ENCODE results near the gene ADAD2.

The ADAD2 gene

GRCh38 chr16:84176192-84177053, 14.5 kb upstream of the ADAD2 start:
- DNase-seq (ENCODE audit: low read depth), result no peak

DNA sequence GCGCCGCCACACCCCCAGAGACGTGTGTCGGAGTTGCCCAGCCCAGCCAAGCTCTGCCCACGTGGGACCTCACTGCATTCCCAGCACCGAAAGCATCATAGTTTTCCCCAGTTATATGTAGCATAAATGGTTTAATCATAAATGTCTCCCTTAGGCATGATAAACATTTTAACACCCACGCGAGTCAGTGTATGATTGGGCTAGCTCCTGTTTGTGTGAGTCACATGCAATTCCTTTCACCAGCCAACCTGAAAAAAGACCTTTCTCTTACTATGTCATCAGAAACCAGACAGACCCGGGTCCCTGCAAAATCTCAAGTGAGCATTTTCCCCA, 13.2 kb upstream of the ADAD2 start:
- DNase-seq (ENCODE audit: low read depth), result no peak

DNA sequence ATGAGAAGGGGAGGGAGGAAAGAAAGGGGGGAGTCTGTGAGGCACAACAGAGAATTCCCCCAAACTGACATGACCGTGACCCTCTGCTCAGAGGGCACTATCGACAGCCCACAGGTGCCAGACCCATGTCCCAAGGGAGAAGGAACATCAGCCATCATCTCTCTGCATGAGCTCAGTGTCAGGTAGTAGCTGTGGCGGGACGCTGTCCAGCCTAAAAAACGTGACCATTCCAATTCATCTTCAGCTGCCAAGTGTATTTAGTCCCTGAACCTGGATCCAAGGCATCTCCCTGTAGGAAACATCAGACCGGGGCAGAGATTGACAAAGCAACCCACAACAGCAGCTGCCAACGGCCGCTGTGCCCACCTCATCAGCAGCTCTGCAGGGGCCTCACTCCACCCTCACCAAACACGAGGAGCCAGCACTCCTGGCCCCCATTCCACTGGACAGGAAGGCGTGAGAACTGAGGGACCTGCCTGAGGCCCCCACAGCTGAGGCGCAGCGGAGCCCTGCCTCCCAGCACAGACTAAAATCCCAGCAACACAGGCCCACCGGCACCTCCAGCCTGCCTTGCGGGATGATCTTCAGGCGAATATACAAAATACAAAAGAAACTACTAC, 12.7 kb upstream of the ADAD2 start:
- DNase-seq (ENCODE audit: low read depth), result no peak

GRCh38 chr16:84178892-84179611, 11.9 kb upstream of the ADAD2 start:
- DNase-seq (ENCODE audit: low read depth), result no peak

DNA sequence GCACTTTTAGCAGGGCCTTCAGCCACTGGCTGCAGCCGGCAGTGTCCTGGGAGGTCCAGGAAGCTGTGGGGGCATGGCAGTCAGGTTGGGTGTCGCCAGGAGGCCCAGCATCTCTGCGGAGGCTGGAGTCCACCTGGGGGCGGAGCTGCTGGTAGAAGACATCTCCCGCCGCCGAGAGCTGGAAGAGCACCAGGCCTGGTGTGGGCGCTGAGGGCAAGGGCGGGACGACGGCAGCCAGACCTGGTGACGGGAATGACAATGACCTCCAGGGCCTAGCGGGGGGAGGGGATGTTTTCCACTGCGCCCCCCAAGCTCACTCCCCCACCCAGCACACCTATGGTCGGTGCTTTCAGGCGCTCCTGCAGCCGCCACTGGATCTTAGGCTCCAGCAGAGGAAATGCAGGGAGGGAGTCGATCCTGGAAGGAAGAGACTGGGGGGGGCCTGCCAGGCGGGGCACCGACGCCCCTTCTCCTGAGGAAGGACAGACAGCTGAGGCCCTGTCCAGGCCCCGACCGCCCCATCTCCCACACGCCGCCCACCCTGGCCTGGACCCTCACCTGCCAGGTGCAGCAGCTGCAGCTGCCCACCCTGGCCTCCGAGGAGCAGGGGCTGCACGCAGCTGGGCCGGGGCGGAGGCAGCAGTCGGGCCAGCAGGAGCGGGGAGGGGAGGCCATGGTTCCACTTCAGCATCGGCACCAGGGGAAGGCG, 11.2 kb upstream of the ADAD2 start:
- DNase-seq (ENCODE audit: low read depth), result no peak

- DNase-seq (ENCODE audit: low read depth), result no peak
These were observed 10.3 kb upstream of the ADAD2 start for GRCh38 chr16:84180519-84181140.

GRCh38 chr16:84181144-84181915, 9.6 kb upstream of the ADAD2 start:
- DNase-seq (ENCODE audit: low read depth), result no peak

GRCh38 chr16:84182104-84182503, 8.9 kb upstream of the ADAD2 start:
- DNase-seq (ENCODE audit: low read depth), result no peak

DNA sequence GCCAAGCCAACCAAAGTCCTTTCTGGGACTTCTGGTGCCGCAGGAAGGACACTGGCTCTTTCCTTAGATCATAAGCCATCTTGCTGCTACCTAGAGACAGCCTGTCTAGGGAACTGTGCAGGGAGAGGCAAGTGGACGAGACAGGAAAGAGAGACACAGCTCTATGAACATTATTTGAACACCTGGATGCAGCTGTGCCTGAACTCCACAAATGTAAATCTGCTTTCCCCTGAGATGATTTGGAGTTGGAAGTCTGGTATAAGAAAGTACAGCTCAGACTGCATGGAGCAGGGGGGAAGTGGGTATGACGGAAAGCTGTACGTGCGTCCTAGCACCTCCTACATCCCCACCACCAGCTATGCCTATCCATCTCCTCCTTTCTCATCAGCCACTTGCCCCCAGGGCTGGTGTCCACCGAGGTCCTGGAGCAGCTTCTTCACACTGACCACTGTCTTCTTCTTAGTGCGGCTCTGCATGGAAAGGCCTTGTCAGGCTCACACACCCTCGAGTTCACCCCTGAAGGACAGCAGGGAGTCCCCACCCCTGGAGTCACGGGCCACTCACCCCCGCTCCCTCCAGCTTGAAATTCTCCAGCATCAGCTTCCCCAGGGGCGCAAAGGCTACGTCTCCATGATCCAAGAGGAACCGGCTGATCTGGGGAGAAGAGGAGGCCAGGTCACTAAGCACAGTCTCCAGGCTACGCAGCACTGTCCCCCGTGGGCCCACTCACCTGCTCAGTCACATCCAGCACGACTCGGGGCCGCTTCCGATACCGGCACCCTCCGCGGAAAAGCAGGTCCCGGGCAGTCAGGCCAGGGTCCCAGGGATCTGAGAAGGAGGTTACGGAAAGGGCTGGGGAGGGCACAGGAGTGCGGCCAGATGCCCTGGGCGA, 8.0 kb upstream of the ADAD2 start:
- no peak for DNase-seq (ENCODE audit: low read depth)

DNA sequence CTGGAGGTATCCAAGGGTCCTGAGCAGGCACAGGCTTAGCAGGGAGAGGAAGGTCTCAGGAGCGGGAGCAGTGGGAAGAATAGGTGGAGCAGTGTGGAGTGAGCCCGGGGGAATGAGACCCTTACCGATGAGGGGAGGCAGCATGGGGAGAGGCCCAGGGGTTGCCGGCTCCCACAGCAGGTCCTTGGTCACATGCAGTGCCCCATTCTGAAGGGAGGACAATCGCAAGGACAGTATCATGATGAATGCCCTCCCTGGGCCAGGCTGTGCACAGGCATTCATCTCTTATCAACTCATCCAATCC, 7.4 kb upstream of the ADAD2 start:
- DNase-seq (ENCODE audit: low read depth), result no peak

- no peak for DNase-seq (ENCODE audit: low read depth)
These were observed 6.9 kb upstream of the ADAD2 start for GRCh38 chr16:84183911-84184591.

GRCh38 chr16:84184775-84185174, 6.2 kb upstream of the ADAD2 start:
- no peak for DNase-seq (ENCODE audit: low read depth)

GRCh38 chr16:84186685-84187437, 4.1 kb upstream of the ADAD2 start, which contains the start of gene TAF1C:
Gene TAF1C (minus strand): TSS chr16:84187057. CDS start chr16:84184988, 2,069 bp downstream.
- peak; percentile 80 for DNase-seq (ENCODE audit: low read depth)

- DNase-seq (ENCODE audit: low read depth), result no peak
These were observed 509 bp downstream of the ADAD2 start for GRCh38 chr16:84191466-84191865.

DNA sequence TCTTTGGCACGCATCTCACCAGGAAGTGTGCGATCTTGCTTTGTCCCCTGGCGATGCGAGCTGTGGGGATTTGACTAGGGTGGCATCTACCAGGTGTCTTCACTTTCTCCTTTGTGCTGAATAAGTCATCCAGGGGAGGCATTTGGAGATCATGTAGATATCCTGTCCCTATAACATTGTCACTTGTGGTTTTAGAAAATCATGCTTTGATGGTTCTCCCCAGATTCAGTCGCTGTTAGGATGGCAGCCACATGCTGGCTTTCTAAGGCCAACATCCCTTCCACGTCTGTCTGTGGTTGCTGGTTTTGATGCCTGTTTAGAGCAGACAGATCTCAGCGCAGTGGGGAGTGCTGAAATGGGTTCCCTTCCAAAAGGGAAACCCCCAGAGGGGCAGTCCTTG, 2.5 kb downstream of the ADAD2 start:
- no peak for DNase-seq (ENCODE audit: low read depth)

- no peak for DNase-seq (ENCODE audit: low read depth)
These were observed 3.1 kb downstream of the ADAD2 start for GRCh38 chr16:84194018-84194417.

DNA sequence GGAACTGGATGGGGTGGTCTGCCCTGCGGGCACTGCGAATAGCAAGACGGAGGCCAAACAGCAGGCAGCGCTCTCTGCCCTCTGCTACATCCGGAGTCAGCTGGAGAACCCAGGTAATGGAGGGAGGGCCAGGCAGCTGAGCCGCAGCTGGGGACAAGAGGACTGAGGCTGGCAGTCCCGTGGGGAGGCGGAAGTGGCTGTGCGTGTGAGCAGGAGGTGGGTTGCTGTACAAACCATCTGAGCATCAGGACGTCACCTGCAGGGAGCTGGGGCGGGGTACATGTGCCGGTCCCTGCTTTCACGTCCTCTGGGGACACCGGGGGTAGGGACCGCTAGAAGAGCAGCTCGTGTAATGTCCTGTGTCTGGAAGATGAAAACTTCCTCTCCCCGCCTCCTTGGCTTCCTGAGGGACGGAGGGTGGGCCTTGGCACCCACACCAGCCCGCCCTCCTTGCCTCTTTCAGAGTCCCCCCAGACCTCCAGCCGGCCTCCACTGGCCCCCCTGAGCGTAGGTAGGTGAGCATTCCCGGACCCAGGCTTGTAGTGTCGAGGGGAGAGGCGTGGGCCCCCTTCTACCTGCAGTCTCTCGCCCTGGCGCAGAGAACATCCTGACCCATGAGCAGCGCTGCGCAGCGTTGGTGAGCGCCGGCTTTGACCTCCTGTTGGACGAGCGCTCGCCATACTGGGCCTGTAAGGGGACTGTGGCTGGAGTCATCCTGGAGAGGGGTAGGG, 3.7 kb downstream of the ADAD2 start:
- DNase-seq (ENCODE audit: low read depth), result peak; percentile 6
